HCT116 (cell line): ENCODE data around the gene CPD. TPM values are rescaled to one million over a fixed set of nuclear protein-coding genes. Genes with fewer than 3 reads are reported as not detected.

Experiments used
- ATAC-seq: fragments of 200-7000 bp; cut with Tn5 transposase; 2 replicates; pipeline ENCODE4 v1.9.1; 2020; ENCODE audit warnings: mild to moderate bottlenecking, moderate library complexity
- BruUV-seq: library from RNA; stranded (reverse); fragments of 400-500 nt; replicated peaks from 2 replicates; lab custom pipeline; 2021; lab: Mats Ljungman, UMichigan
- CTCF ChIA-PET: fragments of 300-600 bp; sonication (Branson Sonifier 250); formaldehyde crosslinking; loops from one replicate; lab custom pipeline; 2021; ENCODE audit warnings: antibody characterized with exemption; lab: Charles Lee
- POLR2A ChIA-PET: fragments of 300-600, 350-600 bp; sonication (Branson Sonifier 250); formaldehyde crosslinking; loops from one replicate; lab custom pipeline; 2021; ENCODE audit warnings: antibody characterized with exemption; lab: Charles Lee
- RAD21 ChIA-PET, 2 experiments: fragments of 300-600 bp; sonication (Branson Sonifier 250); formaldehyde crosslinking; loops; one replicate each; lab custom pipeline; 2023; ENCODE audit warnings: low total read pairs in 2 of 2; ENCODE audit not compliant: uncharacterized antibody in 2 of 2, unreplicated experiment in 2 of 2, low non-redundant PET in 1 of 2; lab: Charles Lee
- DNase-seq: peaks from one replicate; pipeline ENCODE4 v3.0.0-alpha.2; 2010; ENCODE audit warnings: low read depth, low spot score
- H2AFZ ChIP-seq: fragments of 200-600 bp; shearing (Covaris generic), sonication (generic); 2 replicates; pipeline ENCODE4 v1.6.1; 2017; ENCODE audit warnings: low read depth, mixed run types, mixed read lengths, antibody characterized with exemption, low read length; ENCODE audit not compliant: poor library complexity, severe bottlenecking
- H3K27ac ChIP-seq: 2 replicates; pipeline ENCODE4 v1.5.1; 2012; ENCODE audit warnings: low read depth, low read length
- H3K27me3 ChIP-seq: fragments of 200-600 bp; sonication (generic); 2 replicates; pipeline ENCODE4 v1.6.1; 2016; ENCODE audit warnings: mixed run types, low read length, mixed read lengths; ENCODE audit not compliant: insufficient read depth
- H3K36me3 ChIP-seq, 2 experiments: fragments of 200-500 bp in 1 of 2; fragments of 200-600 bp in 1 of 2; sonication (Bioruptor generic) in 1 of 2; sonication (generic) in 1 of 2; 2 replicates each; pipeline versions ENCODE4 v1.5.1 to v1.6.1; 2014 to 2016; ENCODE audit warnings: low read length in 2 of 2, inconsistent platforms in 1 of 2, mixed read lengths in 1 of 2, mixed run types in 1 of 2; ENCODE audit not compliant: insufficient read depth in 2 of 2, control insufficient read depth in 1 of 2
- H3K4me1 ChIP-seq, 2 experiments: fragments of 200-600 bp in 1 of 2; sonication (generic) in 1 of 2; 2 replicates each; pipeline versions ENCODE4 v1.5.1 to v1.6.1; 2012 to 2017; ENCODE audit warnings: low read length in 2 of 2, inconsistent platforms in 1 of 2, mild to moderate bottlenecking in 1 of 2, mixed read lengths in 1 of 2, mixed run types in 1 of 2, moderate library complexity in 1 of 2; ENCODE audit not compliant: insufficient read depth in 2 of 2, control insufficient read depth in 1 of 2
- H3K4me2 ChIP-seq: fragments of 200-600 bp; sonication (generic); 2 replicates; pipeline ENCODE4 v1.6.1; 2017; ENCODE audit warnings: mixed run types, low read length, mixed read lengths
- H3K4me3 ChIP-seq, 2 experiments: fragments of 200-600 bp in 1 of 2; sonication (generic) in 1 of 2; replicated peaks in 1 of 2; 2 replicates each; pipeline ENCODE4 v1.5.1; 2011 to 2016; ENCODE audit warnings: low read length in 2 of 2, control low read depth in 1 of 2, low read depth in 1 of 2, mild to moderate bottlenecking in 1 of 2, mixed read lengths in 1 of 2, mixed run types in 1 of 2
- H3K79me2 ChIP-seq: fragments of 200-600 bp; sonication (generic); 2 replicates; pipeline ENCODE4 v1.6.1; 2017; ENCODE audit warnings: mild to moderate bottlenecking, mixed run types, low read length, moderate library complexity, mixed read lengths; ENCODE audit not compliant: insufficient read depth
- H3K9ac ChIP-seq: fragments of 200-600 bp; sonication (generic); 2 replicates; pipeline ENCODE4 v1.6.1; 2016; ENCODE audit warnings: low read length, mixed read lengths
- H3K9me2 ChIP-seq: fragments of 200-600 bp; sonication (generic), shearing (Covaris generic); 2 replicates; pipeline ENCODE4 v1.6.1; 2017; ENCODE audit warnings: mixed run types, mild to moderate bottlenecking, moderate library complexity; ENCODE audit not compliant: insufficient read depth
- H3K9me3 ChIP-seq, 2 experiments: fragments of 200-500 bp in 1 of 2; fragments of 200-600 bp in 1 of 2; sonication (Bioruptor generic) in 1 of 2; sonication (generic) in 1 of 2; 2 replicates each; pipeline ENCODE4 v1.6.1; 2014 to 2017; ENCODE audit warnings: low read length in 2 of 2, mixed read lengths in 2 of 2, inconsistent platforms in 1 of 2, low read depth in 1 of 2, mild to moderate bottlenecking in 1 of 2, mixed run types in 1 of 2, moderate library complexity in 1 of 2; ENCODE audit not compliant: control insufficient read depth in 1 of 2, insufficient read depth in 1 of 2
- H4K20me1 ChIP-seq: fragments of 200-600 bp; sonication (generic), shearing (Covaris generic); 2 replicates; pipeline ENCODE4 v1.6.1; 2017; ENCODE audit warnings: mixed run types, mild to moderate bottlenecking, moderate library complexity; ENCODE audit not compliant: insufficient read depth
- CBX3 ChIP-seq: IDR thresholded peaks from 2 replicates; pipeline ENCODE4 v1.6.1; 2012; ENCODE audit warnings: low read depth
- CEBPB ChIP-seq: IDR thresholded peaks from 2 replicates; pipeline ENCODE4 v1.6.1; 2012; ENCODE audit warnings: low read depth
- EGR1 ChIP-seq: IDR thresholded peaks from 2 replicates; pipeline ENCODE4 v1.6.1; 2012; ENCODE audit warnings: low read depth
- ELF1 ChIP-seq: IDR thresholded peaks from 2 replicates; pipeline ENCODE4 v1.6.1; 2012; ENCODE audit warnings: low read depth, borderline replicate concordance
- EZH2 ChIP-seq: fragments of 200-600 bp; sonication (generic); IDR thresholded peaks from 2 replicates; pipeline ENCODE4 v1.6.1; 2017; ENCODE audit warnings: antibody characterized with exemption, mixed run types
- EZH2phosphoT487 ChIP-seq: fragments of 200-600 bp; IDR thresholded peaks from 2 replicates; pipeline ENCODE4 v1.6.1; 2018; ENCODE audit warnings: antibody characterized with exemption, borderline replicate concordance
- FOSL1 ChIP-seq: IDR thresholded peaks from 2 replicates; pipeline ENCODE4 v1.6.1; 2012; ENCODE audit warnings: low read depth
- POLR2A ChIP-seq: IDR thresholded peaks from 2 replicates; pipeline ENCODE4 v1.7.0; 2011; ENCODE audit warnings: borderline replicate concordance; ENCODE audit not compliant: insufficient read depth, insufficient read length; ENCODE audit errors: extremely low read depth
- POLR2AphosphoS5 ChIP-seq: IDR thresholded peaks from 2 replicates; pipeline ENCODE4 v1.6.1; 2011; ENCODE audit warnings: mild to moderate bottlenecking, low read depth, low read length, moderate library complexity
- RAD21 ChIP-seq: IDR thresholded peaks from 2 replicates; pipeline ENCODE4 v1.6.1; 2012; ENCODE audit warnings: low read depth, mild to moderate bottlenecking
- SRF ChIP-seq: IDR thresholded peaks from 2 replicates; pipeline ENCODE4 v1.6.1; 2012; ENCODE audit warnings: low read depth
- TCF7L2 ChIP-seq: IDR thresholded peaks from 2 replicates; pipeline ENCODE4 v1.7.0; 2011; ENCODE audit warnings: borderline replicate concordance, inconsistent platforms; ENCODE audit not compliant: insufficient read depth, insufficient read length; ENCODE audit errors: extremely low read depth
- YY1 ChIP-seq: IDR thresholded peaks from 2 replicates; pipeline ENCODE4 v1.6.1; 2011; ENCODE audit warnings: low read length, low read depth, moderate library complexity, mild to moderate bottlenecking; ENCODE audit not compliant: insufficient replicate concordance; ENCODE audit errors: extremely low read depth
- ZFX ChIP-seq: fragments of 450-650 bp; IDR thresholded peaks from 2 replicates; pipeline ENCODE4 v1.6.1; 2017
- ZNF274 ChIP-seq: fragments of 200-500 bp; sonication (Bioruptor generic); IDR thresholded peaks from 2 replicates; pipeline ENCODE4 v1.6.1; 2014; ENCODE audit warnings: mild to moderate bottlenecking, low read depth, low read length, inconsistent platforms
- intact Hi-C: fragments of 100-400 bp; cut with micrococcal nuclease; formaldehyde crosslinking; loops from 2 replicates; pipeline ENCODE4 v1.10.0; 2022
- total RNA-seq: library from RNA; stranded (reverse); gene quantifications from one replicate; pipeline ENCODE4 v1.2.1, GENCODE V29; 2021; ENCODE audit not compliant: unreplicated experiment
- TF ChIP-seq, protein P1 (sequence below): IDR thresholded peaks from 2 replicates; pipeline ENCODE4 v1.6.1; 2012; ENCODE audit warnings: low read depth
- TF ChIP-seq, protein P2 (sequence below): IDR thresholded peaks from 2 replicates; pipeline ENCODE4 v1.6.1; 2011; ENCODE audit warnings: mild to moderate bottlenecking, low read length, moderate library complexity; ENCODE audit not compliant: insufficient replicate concordance; ENCODE audit errors: extremely low read depth
- TF ChIP-seq, protein P3 (sequence below): IDR thresholded peaks from 2 replicates; pipeline ENCODE4 v1.6.1; 2012
- TF ChIP-seq, protein P4 (sequence below): IDR thresholded peaks from 2 replicates; pipeline ENCODE4 v1.6.1; 2012

Gene CPD
- total RNA-seq, 1 experiment from 2014 or later: 47.2 TPM

DNA sequence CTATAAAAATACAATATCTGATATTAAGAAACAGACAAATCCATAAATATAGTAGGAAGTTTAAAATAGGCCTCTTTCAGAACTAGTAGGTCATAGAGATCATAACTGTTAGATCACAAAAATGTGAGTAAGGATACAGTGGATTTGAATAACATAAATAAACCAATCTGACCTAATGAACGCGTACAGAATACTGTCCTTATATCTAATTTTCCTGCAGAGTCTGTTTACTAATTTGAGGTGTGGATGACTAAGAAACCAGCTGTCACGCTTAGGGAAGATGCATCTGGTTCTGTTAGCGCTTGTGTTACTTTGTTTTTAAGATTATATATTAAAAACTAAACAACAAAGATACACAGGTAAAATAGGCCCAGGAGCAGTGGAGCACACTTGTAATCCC is 14.8 kb downstream of the CPD start:
- Histone ChIP-seq H2AFZ (no peak overlapping the region), H3K79me2 (peaks cover 4% of the 10 kb centered on the region), H3K27me3 (no peaks in the 10 kb centered on the region), H3K27ac (no peak overlapping the region), H3K4me3 (no peak overlapping the region), H3K36me3 (peaks cover 0 to 4% of the 10 kb centered on the region in 2 experiments; a peak in 1 of 4 replicates), H3K4me1 (no peaks in the 10 kb centered on the region), H3K9me2 (no peaks in the 10 kb centered on the region), H4K20me1 (no peaks in the 10 kb centered on the region), H3K4me2 (no peak overlapping the region), H3K9me3 (no peaks in the 10 kb centered on the region), H3K9ac (no peak overlapping the region)
- ATAC-seq (no peak), DNase-seq (no peak)
- ChIA-PET CTCF (no interaction called here), POLR2A (interaction anchor here (0.6 kb wide), 1 partner anchor 10 kb away, joined by 4 read pairs; no protein-coding TSS in a partner anchor), RAD21 (no interaction called here)
- TF ChIP-seq EGR1 (no peak), ELF1 (no peak), EZH2 (no peak), SRF (no peak), CBX3 (no peak), RAD21 (no peak), YY1 (no peak), EZH2phosphoT487 (no peak), ZFX (no peak), CEBPB (no peak), POLR2AphosphoS5 (no peak), ZNF274 (no peak), FOSL1 (no peak), POLR2A (no peak), TCF7L2 (no peak)
- TF ChIP-seq, protein P1, sequence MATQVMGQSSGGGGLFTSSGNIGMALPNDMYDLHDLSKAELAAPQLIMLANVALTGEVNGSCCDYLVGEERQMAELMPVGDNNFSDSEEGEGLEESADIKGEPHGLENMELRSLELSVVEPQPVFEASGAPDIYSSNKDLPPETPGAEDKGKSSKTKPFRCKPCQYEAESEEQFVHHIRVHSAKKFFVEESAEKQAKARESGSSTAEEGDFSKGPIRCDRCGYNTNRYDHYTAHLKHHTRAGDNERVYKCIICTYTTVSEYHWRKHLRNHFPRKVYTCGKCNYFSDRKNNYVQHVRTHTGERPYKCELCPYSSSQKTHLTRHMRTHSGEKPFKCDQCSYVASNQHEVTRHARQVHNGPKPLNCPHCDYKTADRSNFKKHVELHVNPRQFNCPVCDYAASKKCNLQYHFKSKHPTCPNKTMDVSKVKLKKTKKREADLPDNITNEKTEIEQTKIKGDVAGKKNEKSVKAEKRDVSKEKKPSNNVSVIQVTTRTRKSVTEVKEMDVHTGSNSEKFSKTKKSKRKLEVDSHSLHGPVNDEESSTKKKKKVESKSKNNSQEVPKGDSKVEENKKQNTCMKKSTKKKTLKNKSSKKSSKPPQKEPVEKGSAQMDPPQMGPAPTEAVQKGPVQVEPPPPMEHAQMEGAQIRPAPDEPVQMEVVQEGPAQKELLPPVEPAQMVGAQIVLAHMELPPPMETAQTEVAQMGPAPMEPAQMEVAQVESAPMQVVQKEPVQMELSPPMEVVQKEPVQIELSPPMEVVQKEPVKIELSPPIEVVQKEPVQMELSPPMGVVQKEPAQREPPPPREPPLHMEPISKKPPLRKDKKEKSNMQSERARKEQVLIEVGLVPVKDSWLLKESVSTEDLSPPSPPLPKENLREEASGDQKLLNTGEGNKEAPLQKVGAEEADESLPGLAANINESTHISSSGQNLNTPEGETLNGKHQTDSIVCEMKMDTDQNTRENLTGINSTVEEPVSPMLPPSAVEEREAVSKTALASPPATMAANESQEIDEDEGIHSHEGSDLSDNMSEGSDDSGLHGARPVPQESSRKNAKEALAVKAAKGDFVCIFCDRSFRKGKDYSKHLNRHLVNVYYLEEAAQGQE: no peak
- TF ChIP-seq, protein P2, sequence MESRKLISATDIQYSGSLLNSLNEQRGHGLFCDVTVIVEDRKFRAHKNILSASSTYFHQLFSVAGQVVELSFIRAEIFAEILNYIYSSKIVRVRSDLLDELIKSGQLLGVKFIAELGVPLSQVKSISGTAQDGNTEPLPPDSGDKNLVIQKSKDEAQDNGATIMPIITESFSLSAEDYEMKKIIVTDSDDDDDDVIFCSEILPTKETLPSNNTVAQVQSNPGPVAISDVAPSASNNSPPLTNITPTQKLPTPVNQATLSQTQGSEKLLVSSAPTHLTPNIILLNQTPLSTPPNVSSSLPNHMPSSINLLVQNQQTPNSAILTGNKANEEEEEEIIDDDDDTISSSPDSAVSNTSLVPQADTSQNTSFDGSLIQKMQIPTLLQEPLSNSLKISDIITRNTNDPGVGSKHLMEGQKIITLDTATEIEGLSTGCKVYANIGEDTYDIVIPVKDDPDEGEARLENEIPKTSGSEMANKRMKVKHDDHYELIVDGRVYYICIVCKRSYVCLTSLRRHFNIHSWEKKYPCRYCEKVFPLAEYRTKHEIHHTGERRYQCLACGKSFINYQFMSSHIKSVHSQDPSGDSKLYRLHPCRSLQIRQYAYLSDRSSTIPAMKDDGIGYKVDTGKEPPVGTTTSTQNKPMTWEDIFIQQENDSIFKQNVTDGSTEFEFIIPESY: no peak
- TF ChIP-seq, protein P3, sequence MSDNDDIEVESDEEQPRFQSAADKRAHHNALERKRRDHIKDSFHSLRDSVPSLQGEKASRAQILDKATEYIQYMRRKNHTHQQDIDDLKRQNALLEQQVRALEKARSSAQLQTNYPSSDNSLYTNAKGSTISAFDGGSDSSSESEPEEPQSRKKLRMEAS: no peak
- TF ChIP-seq, protein P4, sequence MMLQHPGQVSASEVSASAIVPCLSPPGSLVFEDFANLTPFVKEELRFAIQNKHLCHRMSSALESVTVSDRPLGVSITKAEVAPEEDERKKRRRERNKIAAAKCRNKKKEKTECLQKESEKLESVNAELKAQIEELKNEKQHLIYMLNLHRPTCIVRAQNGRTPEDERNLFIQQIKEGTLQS: no peak
- intact Hi-C loops: no loop called here
- no TSS peak for BruUV-seq
